Myocyte (in vitro differentiated cells): ENCODE data around the gene NDUFAF3. TPM values are rescaled to one million over a fixed set of nuclear protein-coding genes. Genes with fewer than 3 reads are reported as not detected.

Experiments
- DNase-seq: peaks from one replicate; pipeline ENCODE4 v3.0.0-alpha.2; 2012; ENCODE audit warnings: low read depth
- polyA plus RNA-seq: library from polyadenylated mRNA; unstranded; fragments of >200 nt; gene quantifications from one replicate; pipeline ENCODE4 v1.2.1, GENCODE V29; 2012; ENCODE audit warnings: missing spikeins
- total RNA-seq: library from RNA; depleted of rRNA; stranded (reverse); fragments of >200 nt; gene quantifications from 2 replicates; pipeline ENCODE4 v1.2.3, GENCODE V29; 2014

NDUFAF3 gene
- total RNA-seq, result 136 and 185 TPM in 2 replicates
- polyA plus RNA-seq, result 135 TPM

DNA sequence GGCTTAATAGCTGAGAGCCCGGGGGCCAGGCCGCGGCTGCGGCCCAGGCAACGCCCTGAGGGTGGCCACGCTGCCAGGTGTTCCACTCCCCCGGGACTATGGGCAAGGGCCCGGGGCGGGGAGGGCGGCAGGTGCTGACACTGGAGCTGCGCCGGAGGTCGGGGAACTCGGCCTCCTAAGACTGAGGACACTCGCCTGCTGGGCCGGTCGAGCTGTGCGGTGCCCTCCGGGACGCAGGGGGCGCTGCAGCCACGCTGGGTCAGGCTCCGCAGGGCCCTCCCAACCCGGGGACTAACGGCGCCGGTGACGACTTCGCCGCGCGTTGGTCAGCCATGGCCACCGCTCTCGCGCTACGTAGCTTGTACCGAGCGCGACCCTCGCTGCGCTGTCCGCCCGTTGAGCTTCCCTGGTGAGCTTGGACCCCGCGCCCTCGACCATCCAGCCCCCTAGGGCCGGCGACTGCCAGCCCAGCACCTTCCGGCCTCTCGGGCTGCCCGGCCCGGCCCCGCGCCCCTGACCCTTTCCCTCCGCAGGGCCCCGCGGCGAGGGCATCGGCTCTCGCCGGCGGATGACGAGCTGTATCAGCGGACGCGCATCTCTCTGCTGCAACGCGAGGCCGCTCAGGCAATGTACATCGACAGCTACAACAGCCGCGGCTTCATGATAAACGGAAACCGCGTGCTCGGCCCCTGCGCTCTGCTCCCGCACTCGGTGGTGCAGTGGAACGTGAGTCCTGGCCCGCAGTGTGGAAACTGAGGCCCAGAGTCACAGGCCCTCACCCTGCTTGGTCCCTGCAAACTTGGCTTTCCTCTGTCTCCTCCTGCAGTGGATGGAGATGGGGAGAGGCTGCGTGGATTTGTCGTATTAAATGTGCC lies at the start of gene NDUFAF3:
NDUFAF3 (plus strand) TSS at position 309 of the 875 bp plus-strand sequence; CDS start at position 333, 24 bp downstream.
- DNase-seq, result peak; percentile 98

GRCh38 chr3:48974076-48974864 lies 47.7 kb upstream of the NDUFAF3 start:
- no peak for DNase-seq

- DNase-seq, result no peak
These were observed 42.5 kb upstream of the NDUFAF3 start for GRCh38 chr3:48979451-48979850.

- no peak for DNase-seq
These were observed 41.6 kb upstream of the NDUFAF3 start for GRCh38 chr3:48980295-48980694.

DNA sequence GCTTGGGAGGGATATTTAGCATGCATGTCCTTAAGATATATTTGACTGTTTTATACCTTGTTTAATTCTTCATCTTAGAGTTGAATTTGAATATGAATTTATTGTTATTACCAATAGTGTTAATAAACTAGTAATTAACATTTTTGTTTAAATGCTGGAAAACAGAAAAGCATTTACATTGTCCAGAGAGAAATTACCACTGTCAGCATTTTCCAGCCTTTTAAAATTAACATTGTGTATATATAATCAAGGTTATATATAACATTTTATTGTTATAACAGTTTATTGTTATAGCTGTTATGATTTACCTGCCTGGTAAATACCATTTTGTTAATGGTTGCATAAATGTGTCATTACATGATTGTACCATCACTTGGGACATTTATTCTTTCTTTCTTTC lies 39.9 kb upstream of the NDUFAF3 start:
- DNase-seq, result no peak

DNA sequence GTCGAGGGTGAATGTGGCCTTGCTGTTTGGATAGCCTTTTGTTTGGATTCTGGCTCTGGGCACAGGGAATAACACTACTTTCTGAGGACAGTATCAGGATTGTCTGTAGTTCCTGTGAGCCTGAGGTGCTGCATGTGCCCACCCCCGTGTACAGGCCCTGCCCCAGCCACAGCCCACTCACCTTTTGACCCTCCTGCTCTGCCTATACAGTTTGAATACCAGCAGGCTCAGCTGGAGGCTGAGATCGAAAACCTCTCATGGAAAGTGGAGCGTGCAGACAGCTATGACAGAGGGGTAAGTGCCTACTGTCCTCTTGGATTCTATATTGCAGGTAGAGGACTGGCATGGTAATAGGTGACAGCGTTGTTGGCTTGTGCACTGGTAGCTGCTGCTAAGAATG lies 39.2 kb upstream of the NDUFAF3 start:
- DNase-seq, result no peak

GRCh38 chr3:48983096-48983495 lies 38.8 kb upstream of the NDUFAF3 start:
- DNase-seq, result no peak

DNA sequence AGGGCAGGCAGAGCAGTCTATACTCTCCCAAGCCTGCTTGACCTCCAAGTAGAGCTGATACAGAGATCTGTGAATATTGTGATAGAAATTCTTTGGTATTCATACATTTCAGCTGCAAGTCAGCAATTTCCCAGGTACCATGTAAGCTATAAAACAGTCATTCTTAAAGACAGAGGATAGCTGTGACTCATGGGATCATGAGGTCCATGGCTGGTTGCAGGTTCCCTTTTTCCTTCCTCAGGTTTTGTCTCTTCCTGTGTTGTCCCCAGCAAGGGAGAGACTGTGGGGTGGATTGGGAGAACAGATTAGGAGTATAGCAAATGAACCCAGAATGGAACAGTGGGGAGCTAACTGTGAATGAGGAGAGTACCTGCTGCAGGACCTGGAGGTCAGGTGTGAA lies 37.3 kb upstream of the NDUFAF3 start:
- no peak for DNase-seq

- DNase-seq, result no peak
These were observed 36.0 kb upstream of the NDUFAF3 start for GRCh38 chr3:48985831-48986376.

DNA sequence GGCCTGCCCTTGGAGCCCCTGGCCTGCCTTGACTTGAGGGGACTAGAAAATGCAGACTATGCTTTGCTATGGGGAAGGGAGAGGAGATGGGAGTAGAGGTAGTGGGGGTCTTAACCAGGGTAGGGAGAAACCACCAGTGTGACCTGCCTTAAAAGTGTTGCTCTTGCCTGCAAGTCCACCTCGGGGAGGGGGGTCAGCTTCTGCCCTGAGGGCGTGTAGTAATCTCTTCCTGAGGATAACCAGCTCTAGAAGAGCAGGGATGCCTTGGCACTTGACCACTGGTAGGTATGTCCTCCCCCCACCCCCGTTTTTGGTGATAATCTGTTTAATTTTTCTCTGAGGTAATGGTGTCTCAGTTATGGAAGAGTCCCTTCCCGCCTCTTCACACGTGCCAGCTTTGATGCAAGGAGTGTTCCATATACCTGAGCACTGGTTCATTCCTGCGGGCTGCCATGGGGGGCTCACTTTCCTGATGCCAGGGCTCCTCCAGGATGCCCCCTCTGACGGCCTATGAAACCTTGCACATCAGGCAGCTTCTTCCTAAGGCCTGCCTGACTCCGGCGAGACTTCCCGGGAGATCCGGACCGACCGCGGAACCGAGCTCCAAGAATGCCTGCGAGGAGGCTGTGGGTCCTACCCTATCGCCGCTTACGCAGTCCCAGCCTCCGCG lies 32.7 kb upstream of the NDUFAF3 start:
- no peak for DNase-seq

DNA sequence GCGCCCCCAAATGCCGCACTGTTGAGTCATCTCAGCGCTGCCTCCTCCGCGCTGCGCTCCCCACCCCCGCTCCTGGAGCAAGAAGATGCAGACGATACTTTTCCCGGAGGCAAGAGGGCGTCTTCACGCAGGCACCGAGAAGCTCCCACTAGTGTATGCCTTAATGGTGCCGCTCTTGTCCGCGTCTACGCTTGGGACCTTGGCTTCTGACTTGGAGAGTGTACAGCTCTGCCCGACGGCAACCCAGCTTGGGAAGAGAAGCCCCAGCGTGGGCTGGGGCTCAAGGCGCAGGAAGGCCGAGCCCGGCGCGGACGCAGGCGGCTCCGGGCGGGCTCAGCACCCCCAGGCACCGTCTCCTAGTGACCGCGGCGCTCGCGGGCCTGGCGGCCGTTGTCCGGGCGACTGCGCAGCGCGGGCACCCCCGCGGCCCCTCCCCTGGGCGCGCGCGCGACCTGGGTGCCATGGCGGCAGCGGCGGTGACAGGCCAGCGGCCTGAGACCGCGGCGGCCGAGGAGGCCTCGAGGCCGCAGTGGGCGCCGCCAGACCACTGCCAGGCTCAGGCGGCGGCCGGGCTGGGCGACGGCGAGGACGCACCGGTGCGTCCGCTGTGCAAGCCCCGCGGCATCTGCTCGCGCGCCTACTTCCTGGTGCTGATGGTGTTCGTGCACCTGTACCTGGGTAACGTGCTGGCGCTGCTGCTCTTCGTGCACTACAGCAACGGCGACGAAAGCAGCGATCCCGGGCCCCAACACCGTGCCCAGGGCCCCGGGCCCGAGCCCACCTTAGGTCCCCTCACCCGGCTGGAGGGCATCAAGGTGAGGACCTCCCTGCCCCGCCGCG lies 31.9 kb upstream of the NDUFAF3 start, which contains the start of gene P4HTM:
P4HTM (plus strand) TSS at position 446 of the 840 bp plus-strand sequence; CDS start at position 462, 16 bp downstream.
- peak; percentile 92 for DNase-seq

DNA sequence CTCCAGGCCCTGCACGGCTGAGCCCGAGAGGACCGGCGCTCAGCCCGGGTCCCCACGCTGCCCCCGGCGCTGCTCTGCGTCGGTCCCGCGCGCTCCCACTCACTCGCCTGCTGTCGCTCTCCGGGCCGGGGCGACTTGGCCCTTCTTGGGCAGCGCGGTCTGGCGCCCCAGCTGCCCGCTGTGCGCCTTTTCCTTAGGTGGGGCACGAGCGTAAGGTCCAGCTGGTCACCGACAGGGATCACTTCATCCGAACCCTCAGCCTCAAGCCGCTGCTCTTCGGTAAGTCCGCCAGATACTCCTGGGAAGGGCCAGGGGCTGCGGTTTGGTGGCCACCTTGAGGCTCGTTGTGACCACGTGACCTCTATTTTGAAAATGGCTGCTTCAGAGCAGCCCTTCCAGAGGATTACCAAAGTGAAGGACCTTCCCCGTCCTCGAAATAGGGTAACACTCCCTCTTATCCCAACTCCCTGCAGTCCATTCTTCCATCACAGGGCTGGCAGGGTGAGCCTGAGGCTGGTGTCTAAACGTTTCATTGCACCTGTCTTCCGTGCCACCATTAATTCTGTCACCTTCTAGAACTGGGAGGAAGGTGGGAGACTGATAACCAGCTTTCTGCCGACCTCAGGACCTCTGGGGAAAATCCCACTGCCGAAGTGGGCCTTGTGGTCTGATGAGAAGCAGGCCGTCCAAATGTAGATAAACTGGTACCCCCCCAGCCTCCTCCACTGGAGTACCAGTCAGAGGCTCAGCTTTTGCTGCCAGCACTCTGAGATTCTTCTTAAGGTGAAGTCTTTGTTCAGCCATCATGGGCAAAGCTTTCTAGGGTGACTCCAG lies 31.1 kb upstream of the NDUFAF3 start:
- DNase-seq, result peak; percentile 53

DNA sequence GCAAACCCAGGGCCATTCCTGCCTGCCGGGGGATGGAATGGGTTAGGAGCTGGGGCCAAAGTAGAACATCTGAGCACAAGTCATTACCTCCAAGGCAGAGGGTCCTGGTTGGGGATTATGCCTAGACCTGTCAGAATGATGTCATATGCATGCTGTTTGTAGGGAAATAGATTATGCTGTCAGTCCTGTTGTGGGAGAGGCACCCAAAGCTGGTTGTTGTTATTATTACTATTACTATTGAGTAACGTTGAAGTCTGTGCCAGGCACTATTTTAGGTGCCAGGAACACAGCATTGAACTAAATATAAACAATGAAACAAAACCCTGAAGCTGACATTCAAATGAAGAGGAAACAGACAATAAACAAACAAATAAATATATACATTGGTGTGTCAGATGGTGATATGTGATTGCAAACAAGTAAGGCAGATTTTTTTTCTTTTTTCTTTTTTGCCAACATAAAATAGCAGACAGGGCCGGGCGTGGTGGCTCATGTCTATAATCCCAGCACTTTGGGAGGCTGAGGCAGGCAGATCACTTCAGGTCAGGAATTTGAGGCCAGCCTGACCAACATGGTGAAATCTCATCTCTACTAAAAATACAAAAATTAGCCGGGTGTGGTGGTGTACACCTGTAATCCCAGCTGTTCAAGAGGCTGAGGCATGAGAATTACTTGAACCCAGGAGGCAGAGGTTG lies 29.9 kb upstream of the NDUFAF3 start:
- no peak for DNase-seq

GRCh38 chr3:48993834-48994233 lies 28.1 kb upstream of the NDUFAF3 start:
- no peak for DNase-seq

GRCh38 chr3:48996640-48997039 lies 25.3 kb upstream of the NDUFAF3 start:
- DNase-seq, result no peak

DNA sequence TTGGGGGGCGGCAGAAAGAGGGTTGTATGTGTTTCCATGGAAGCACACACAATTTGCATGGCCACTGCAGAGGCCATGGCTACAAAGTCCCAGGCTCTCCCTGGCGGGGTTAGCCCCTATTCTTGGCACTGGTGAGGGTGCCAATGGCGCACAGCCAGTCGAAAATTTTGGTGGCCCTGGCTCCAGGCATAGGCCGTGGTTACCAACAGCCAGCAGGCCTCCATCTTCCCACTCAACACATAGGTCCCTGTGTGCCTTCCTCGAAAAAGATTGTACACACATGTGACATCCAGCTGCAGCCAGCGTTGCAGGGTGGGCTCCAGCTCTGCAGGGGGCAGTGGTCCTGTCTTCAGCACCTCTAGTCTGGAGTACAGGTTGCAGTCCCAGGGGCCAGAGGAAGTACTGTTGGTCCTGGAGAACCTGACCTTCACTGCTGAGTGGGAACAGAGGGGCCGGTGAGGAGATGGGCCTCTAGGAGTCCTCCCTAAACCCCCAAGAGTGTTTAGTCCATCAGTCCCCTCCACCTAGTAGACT lies 24.8 kb upstream of the NDUFAF3 start:
- DNase-seq, result no peak

- DNase-seq, result no peak
These were observed 23.9 kb upstream of the NDUFAF3 start for GRCh38 chr3:48997714-48998637.
